SW480 (cell line): ENCODE data around the gene SRSF6.
"Not testable (repeated sequence)": the region's sequence is repeated elsewhere in the genome, so short reads cannot be mapped to it uniquely, and the experiment has no call there.

Experiments
- DNase-seq: peaks from one replicate; pipeline ENCODE4 v3.0.0-alpha.2; 2016; ENCODE audit warnings: low spot score

The SRSF6 gene

GRCh38 chr20:43477193-43477592 lies 19.5 kb downstream of the SRSF6 start:
- DNase-seq: no peak

- no peak for DNase-seq
Observed at GRCh38 chr20:43477619-43478018, 19.9 kb downstream of the SRSF6 start.

- no peak for DNase-seq
Observed at GRCh38 chr20:43490038-43490437, 32.3 kb downstream of the SRSF6 start.

- DNase-seq: no peak
Observed at GRCh38 chr20:43492101-43492500, 34.4 kb downstream of the SRSF6 start.

- no peak for DNase-seq
Observed at GRCh38 chr20:43495388-43495787, 37.7 kb downstream of the SRSF6 start.

DNA sequence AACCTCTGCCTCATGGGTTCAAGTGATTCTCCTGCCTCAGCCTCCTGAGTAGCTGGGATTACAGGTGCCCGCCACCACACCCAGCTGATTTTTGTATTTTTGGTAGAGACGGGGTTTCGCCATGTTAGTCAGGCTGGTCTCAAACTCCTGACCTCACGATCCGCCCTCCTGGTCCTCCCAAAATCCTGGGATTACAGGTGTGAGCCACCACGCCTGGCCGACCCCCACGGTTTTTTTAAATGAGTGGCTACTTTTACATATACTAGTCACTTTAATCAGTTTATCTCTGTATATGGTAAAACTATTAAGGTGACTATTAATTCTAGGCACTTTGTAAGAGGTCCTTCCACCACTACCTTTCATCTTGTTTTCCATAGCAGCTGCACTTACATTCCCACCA lies 44.3 kb downstream of the SRSF6 start:
- DNase-seq: not testable (repeated sequence)

DNA sequence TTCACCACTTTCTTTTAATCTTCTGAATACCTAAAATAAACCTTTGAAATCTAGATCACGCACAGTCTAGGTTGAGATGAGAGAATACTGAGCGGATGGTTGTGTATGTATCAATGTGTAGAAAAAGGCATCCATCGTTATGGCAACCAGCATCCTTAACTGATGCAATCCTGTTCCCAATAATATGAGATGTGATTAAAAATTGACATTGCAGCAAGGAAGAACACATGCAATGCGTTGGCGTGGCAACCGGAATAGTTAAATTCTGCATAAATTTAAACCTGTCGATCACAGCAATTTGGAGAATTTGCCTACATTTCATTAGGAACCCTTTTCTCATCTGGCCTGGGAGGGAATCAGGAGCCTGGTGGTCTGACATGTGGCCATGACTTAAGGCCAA lies 48.5 kb downstream of the SRSF6 start:
- no peak for DNase-seq

DNA sequence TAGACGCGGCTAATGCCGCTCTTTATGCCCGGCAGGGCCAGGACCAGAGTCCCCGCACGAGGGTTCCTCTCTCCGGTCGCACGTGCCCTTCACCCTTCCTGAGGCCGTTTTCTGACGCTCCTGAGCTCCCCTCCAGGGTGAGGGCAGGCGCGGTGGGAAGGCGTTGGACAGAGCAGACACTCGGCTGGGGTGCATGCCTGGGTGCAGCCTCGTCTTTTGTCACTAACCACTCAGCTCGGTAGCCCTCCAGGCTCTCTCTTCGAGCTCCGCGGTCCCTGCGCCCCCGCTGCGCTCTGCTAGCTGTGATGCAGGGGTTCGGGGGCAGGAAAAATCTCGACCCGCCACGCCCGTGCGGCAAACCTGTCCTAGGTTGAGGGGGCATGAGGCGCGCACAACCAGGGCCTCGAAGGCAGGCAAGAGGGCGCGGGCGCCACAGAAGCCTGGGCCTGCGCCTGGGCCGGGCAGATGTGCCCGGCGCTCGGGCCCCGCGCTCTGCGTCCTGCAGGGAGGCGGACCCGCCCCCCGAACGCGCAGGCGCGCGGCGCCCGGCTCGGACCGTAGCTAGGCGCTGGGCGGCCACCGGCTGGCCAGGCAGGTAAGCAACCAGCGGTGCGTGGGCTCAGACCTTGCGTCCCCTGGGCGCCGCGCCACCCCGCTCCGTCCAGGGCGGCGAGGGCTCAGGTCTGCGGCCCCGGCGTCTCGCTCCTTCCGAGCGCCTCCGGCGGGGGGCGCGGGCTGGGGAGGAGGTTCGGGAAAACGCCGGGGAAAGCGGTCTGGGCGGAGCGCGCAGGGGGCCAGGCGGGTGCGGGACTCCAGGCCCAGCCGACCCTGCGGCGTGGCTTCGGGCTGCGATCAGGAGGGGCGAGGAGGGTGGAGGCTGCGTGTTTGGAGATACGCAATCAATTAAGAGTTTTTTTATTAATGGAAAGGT lies 49.7 kb downstream of the SRSF6 start, which contains the start of gene L3MBTL1:
Gene L3MBTL1, plus strand, starts transcription at position 548 of the 931 bp plus-strand sequence. CDS start 5,807 bp downstream, outside the sequence.
- DNase-seq: peak; percentile 54

DNA sequence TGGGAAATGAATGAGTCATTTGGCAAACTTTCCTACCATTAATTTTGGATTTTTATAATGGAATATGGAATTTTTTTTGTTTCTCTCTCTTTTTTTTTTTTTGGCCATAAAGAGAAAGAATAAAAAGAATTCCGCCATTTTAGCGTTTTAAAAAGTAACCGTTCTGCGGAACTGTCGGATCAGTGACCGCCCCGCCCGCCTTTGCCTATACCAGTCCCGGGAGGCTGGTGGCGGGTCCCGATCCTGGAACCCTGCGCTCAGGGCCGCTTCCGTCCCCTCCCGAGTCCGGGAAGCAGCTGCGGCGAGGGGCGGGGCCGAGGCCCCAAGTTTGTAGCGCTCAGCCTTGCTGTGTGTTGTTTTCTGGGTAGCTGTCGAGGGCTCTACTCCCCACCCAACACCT lies 50.4 kb downstream of the SRSF6 start:
- DNase-seq: no peak

DNA sequence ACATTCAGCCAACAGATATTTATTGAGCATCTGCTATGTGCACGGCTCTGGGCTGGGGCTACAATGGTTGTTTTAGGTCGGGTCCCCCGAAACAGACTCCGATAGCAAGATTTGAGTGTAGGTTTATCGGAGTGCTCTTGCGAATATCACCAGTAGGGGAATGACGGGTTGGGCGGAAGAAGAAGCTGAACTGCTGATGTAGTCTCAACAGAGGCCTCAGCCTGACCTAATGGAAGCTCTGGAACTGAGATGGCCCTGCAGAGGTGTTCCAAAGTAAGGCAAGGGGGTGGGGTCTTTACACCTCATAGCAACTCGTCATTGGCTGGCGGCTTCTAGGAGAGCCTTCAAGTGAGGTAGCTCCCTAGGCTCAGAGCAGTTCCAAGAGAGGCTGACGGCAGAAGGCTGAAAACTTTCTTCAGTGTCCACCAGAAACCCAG lies 50.9 kb downstream of the SRSF6 start:
- no peak for DNase-seq

GRCh38 chr20:43511879-43512278 lies 54.2 kb downstream of the SRSF6 start:
- DNase-seq: no peak

DNA sequence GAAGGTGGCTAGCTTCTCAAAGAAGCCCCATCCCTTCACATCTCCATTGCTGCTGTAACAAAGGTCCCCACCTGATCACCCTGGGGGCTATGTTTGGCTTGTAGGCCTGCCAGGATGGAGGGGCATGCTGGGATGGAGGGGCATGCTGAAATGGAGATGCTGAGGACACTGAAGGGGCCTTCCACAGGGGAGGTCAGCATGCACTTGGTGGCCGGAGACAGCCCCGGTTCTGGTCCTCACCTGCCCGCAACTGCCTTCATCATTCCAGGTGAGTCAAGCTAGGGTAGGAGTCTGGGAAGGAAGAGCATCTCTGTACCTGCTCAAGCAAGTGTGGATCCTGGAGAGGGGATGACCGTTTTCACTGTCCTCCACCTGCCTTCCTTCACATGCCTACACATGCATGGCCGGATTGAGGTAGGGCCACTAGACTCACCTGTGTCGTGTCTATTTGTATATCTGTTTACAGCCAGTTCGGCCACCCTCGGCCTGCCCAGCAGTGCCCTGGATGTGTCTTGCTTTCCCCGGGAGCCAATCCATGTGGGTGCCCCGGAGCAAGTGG lies 55.8 kb downstream of the SRSF6 start:
- DNase-seq: no peak
